HepG2 (cell line): ENCODE data around the gene RRP12. TPM values are rescaled to one million over a fixed set of nuclear protein-coding genes. Genes with fewer than 3 reads are reported as not detected.

Experiments used
- CEBPB ChIP-seq: IDR thresholded peaks from 2 replicates; pipeline ENCODE4 v1.6.1; 2011; ENCODE audit warnings: low read depth, low read length, improper control_type of control experiment, borderline replicate concordance
- CHD4 ChIP-seq: fragments of 200-600 bp; sonication (generic); IDR thresholded peaks from 2 replicates; pipeline ENCODE4 v1.7.0; 2017; ENCODE audit warnings: mild to moderate bottlenecking, low read length, borderline replicate concordance
- EED ChIP-seq: sonication (generic); formaldehyde crosslinking; IDR thresholded peaks from 2 replicates; pipeline ENCODE4 v1.5.0; 2020; ENCODE audit warnings: mild to moderate bottlenecking, missing genetic modification reagents
- HDAC6 ChIP-seq: fragments of 200-600 bp; sonication (generic); IDR thresholded peaks from 2 replicates; pipeline ENCODE4 v1.7.0; 2017; ENCODE audit warnings: mild to moderate bottlenecking, antibody characterized with exemption, low read length, low read depth
- IKZF4 ChIP-seq: sonication (generic); formaldehyde crosslinking; IDR thresholded peaks from 2 replicates; pipeline ENCODE4 v1.5.1; 2020; ENCODE audit warnings: borderline replicate concordance, mild to moderate bottlenecking, low read depth, missing genetic modification reagents; ENCODE audit errors: not compliant biosample characterization
- MLLT10 ChIP-seq: sonication (generic); formaldehyde crosslinking; IDR thresholded peaks from 2 replicates; pipeline ENCODE4 v1.4.0; 2020; ENCODE audit warnings: missing genetic modification reagents
- MYC ChIP-seq: sonication (generic); formaldehyde crosslinking; IDR thresholded peaks from 2 replicates; pipeline ENCODE4 v1.9.0; 2021; ENCODE audit warnings: missing genetic modification reagents, borderline replicate concordance
- NR2F6 ChIP-seq, 2 experiments: IDR thresholded peaks; 2 replicates each; pipeline ENCODE4 v1.6.1; 2016; ENCODE audit warnings: antibody characterized with exemption in 1 of 2, mild to moderate bottlenecking in 1 of 2
- RCOR2 ChIP-seq: IDR thresholded peaks from 2 replicates; pipeline ENCODE4 v1.6.1; 2016; ENCODE audit warnings: missing biosample characterization, missing genetic modification reagents
- RNF2 ChIP-seq: fragments of 450-650 bp; conservative IDR thresholded peaks from 2 replicates; pipeline ENCODE4 v1.6.1; 2016; ENCODE audit warnings: low read depth
- ZBTB20 ChIP-seq: sonication (generic); formaldehyde crosslinking; IDR thresholded peaks from 2 replicates; pipeline ENCODE4 v1.8.1; 2023; ENCODE audit warnings: missing genetic modification reagents, low read depth, mild to moderate bottlenecking, borderline replicate concordance
- ZBTB7B ChIP-seq: sonication (generic); formaldehyde crosslinking; IDR thresholded peaks from 2 replicates; pipeline ENCODE4 v1.4.0; 2020; ENCODE audit warnings: missing genetic modification reagents
- ZFY ChIP-seq: sonication (generic); formaldehyde crosslinking; IDR thresholded peaks from 2 replicates; pipeline ENCODE4 v1.4.0; 2020; ENCODE audit warnings: missing genetic modification reagents
- ZNF17 ChIP-seq: sonication (generic); formaldehyde crosslinking; IDR thresholded peaks from 2 replicates; pipeline ENCODE4 v1.5.0; 2020; ENCODE audit warnings: mild to moderate bottlenecking, missing genetic modification reagents
- ZNF235 ChIP-seq: sonication (generic); formaldehyde crosslinking; IDR thresholded peaks from 2 replicates; pipeline ENCODE4 v1.8.1; 2023; ENCODE audit warnings: mild to moderate bottlenecking, missing genetic modification reagents, borderline replicate concordance
- ZNF343 ChIP-seq: sonication (generic); formaldehyde crosslinking; IDR thresholded peaks from 2 replicates; pipeline ENCODE4 v1.4.0; 2020; ENCODE audit warnings: mild to moderate bottlenecking, missing genetic modification reagents
- ZNF431 ChIP-seq: sonication (generic); formaldehyde crosslinking; IDR thresholded peaks from 2 replicates; pipeline ENCODE4 v1.9.0; 2022; ENCODE audit warnings: missing genetic modification reagents, low read depth, mild to moderate bottlenecking, borderline replicate concordance
- ZSCAN9 ChIP-seq: IDR thresholded peaks from 2 replicates; pipeline ENCODE4 v1.6.1; 2016; ENCODE audit warnings: borderline replicate concordance
- polyA plus RNA-seq, 8 experiments: library from polyadenylated mRNA; depleted of rRNA in 3 of 8; stranded (reverse) in 7 of 8; unstranded in 1 of 8; fragments of >200 nt; fragmentation: Illumina TruSeq in 4 of 8; extraction: Trizol in 4 of 8; gene quantifications; 2 replicates each; pipeline versions ENCODE4 v1.2.1 to v1.2.3, GENCODE V29; 2011 to 2016; ENCODE audit warnings: low read depth in 4 of 8, missing spikeins in 1 of 8, mixed read lengths in 1 of 8; ENCODE audit not compliant: insufficient read depth in 1 of 8
- total RNA-seq, 5 experiments: library from RNA; depleted of rRNA; stranded (reverse); fragments of >200 nt; fragmentation: Illumina TruSeq; extraction: Trizol; gene quantifications; 2 replicates each; pipeline ENCODE4 v1.2.3, GENCODE V29; 2016; ENCODE audit warnings: low read depth in 1 of 5
- TF ChIP-seq, protein P1 (sequence below): sonication (generic); formaldehyde crosslinking; IDR thresholded peaks from 2 replicates; pipeline ENCODE4 v1.5.0; 2020; ENCODE audit warnings: missing genetic modification reagents
- TF ChIP-seq, protein P2 (sequence below): sonication (generic); formaldehyde crosslinking; IDR thresholded peaks from 2 replicates; pipeline ENCODE4 v1.8.1; 2022; ENCODE audit warnings: low read depth, mild to moderate bottlenecking, missing genetic modification reagents
- TF ChIP-seq, protein P3 (sequence below): sonication (generic); formaldehyde crosslinking; IDR thresholded peaks from 2 replicates; pipeline ENCODE4 v1.4.0; 2020; ENCODE audit warnings: missing genetic modification reagents
- TF ChIP-seq, protein P4 (sequence below): sonication (generic); formaldehyde crosslinking; IDR thresholded peaks from 2 replicates; pipeline ENCODE4 v1.4.0; 2020; ENCODE audit warnings: missing genetic modification reagents, mild to moderate bottlenecking, borderline replicate concordance

Gene RRP12
- total and polyA plus RNA-seq, 2 of the 13 experiments (the other 11 are each of a cell fraction or from before 2014, with no cell fraction given), result 13.2 to 39.4 TPM

DNA sequence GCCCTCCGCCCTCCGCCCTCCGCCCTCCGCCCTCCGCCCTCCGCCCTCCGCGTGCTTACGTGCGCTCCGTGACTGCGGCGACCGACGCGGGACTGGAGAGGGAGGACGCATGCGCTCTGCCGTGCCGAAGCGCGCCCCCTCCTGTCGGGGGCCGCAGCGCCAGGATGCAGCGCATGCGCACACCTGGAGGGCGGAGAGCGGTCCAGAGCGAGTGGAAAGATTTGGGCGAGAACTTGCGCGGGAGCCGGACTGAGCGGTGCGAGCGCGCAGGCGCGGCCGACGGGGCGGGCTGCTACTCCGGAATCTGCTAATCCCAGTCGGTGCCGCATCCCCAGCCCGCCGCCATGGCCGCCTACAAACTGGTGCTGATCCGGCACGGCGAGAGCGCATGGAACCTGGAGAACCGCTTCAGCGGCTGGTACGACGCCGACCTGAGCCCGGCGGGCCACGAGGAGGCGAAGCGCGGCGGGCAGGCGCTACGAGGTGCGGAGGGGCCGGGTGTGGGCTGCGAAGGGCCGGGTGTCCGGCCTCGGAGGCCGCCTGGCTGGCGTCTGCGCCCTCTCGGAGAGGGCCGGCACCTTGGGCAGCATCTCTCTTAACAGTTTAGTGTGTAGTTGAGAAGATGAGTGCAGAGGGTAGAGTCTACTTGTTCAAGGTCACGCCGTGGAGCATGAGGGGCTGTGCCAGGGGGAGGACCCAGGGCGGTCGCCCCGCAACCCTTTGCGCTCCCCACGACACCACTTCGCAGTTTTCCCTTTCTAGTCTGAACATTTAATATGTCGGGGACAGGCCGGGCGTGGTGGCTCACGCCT is 25.0 kb upstream of the RRP12 start, which contains the start of gene PGAM1 (continued):
- TF ChIP-seq ZNF17, result no peak
- no peak for TF ChIP-seq NR2F6 (IDR thresholded peaks at IDR 0.05)
- peak; percentile 62; the same call in 1 of the 2 replicates for TF ChIP-seq NR2F6 (CRISPR knock-in tag; IDR thresholded peaks at IDR 0.05)
- no peak for TF ChIP-seq ZBTB7B (CRISPR knock-in tag)
- TF ChIP-seq EED (CRISPR knock-in tag), result no peak
- TF ChIP-seq ZSCAN9, result 0 out of 2 replicates have a peak, but pooled peaks have one; percentile 26
- TF ChIP-seq, protein P1, sequence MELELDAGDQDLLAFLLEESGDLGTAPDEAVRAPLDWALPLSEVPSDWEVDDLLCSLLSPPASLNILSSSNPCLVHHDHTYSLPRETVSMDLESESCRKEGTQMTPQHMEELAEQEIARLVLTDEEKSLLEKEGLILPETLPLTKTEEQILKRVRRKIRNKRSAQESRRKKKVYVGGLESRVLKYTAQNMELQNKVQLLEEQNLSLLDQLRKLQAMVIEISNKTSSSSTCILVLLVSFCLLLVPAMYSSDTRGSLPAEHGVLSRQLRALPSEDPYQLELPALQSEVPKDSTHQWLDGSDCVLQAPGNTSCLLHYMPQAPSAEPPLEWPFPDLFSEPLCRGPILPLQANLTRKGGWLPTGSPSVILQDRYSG (CRISPR knock-in tag), result no peak
- peak; percentile 72; the same call in 1 of the 2 replicates for TF ChIP-seq MYC (CRISPR knock-in tag)
- TF ChIP-seq, protein P2, sequence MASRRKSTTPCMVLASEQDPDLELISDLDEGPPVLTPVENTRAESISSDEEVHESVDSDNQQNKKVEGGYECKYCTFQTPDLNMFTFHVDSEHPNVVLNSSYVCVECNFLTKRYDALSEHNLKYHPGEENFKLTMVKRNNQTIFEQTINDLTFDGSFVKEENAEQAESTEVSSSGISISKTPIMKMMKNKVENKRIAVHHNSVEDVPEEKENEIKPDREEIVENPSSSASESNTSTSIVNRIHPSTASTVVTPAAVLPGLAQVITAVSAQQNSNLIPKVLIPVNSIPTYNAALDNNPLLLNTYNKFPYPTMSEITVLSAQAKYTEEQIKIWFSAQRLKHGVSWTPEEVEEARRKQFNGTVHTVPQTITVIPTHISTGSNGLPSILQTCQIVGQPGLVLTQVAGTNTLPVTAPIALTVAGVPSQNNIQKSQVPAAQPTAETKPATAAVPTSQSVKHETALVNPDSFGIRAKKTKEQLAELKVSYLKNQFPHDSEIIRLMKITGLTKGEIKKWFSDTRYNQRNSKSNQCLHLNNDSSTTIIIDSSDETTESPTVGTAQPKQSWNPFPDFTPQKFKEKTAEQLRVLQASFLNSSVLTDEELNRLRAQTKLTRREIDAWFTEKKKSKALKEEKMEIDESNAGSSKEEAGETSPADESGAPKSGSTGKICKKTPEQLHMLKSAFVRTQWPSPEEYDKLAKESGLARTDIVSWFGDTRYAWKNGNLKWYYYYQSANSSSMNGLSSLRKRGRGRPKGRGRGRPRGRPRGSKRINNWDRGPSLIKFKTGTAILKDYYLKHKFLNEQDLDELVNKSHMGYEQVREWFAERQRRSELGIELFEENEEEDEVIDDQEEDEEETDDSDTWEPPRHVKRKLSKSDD (CRISPR knock-in tag), result peak; percentile 56; the same call in 1 of the 2 replicates
- TF ChIP-seq ZNF431 (CRISPR knock-in tag), result peak; percentile 82; the same call in 1 of the 2 replicates
- TF ChIP-seq, protein P3, sequence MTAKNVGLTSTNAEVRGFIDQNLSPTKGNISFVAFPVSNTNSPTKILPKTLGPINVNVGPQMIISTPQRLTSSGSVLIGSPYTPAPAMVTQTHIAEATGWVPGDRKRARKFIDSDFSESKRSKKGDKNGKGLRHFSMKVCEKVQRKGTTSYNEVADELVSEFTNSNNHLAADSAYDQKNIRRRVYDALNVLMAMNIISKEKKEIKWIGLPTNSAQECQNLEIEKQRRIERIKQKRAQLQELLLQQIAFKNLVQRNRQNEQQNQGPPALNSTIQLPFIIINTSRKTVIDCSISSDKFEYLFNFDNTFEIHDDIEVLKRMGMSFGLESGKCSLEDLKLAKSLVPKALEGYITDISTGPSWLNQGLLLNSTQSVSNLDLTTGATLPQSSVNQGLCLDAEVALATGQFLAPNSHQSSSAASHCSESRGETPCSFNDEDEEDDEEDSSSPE (CRISPR knock-in tag), result peak; percentile 87
- TF ChIP-seq RCOR2 (CRISPR knock-in tag), result 0 out of 2 replicates have a peak, but pooled peaks have one; percentile 17
- no peak for TF ChIP-seq ZNF235
- no peak for TF ChIP-seq MLLT10
- no peak for TF ChIP-seq ZNF343 (CRISPR knock-in tag)
- no peak for TF ChIP-seq ZBTB20 (CRISPR knock-in tag)
- TF ChIP-seq CEBPB, result no peak
- no peak for TF ChIP-seq RNF2
- peak; percentile 40 for TF ChIP-seq IKZF4 (CRISPR knock-in tag)
- peak; percentile 75 for TF ChIP-seq ZFY
- TF ChIP-seq, protein P4, sequence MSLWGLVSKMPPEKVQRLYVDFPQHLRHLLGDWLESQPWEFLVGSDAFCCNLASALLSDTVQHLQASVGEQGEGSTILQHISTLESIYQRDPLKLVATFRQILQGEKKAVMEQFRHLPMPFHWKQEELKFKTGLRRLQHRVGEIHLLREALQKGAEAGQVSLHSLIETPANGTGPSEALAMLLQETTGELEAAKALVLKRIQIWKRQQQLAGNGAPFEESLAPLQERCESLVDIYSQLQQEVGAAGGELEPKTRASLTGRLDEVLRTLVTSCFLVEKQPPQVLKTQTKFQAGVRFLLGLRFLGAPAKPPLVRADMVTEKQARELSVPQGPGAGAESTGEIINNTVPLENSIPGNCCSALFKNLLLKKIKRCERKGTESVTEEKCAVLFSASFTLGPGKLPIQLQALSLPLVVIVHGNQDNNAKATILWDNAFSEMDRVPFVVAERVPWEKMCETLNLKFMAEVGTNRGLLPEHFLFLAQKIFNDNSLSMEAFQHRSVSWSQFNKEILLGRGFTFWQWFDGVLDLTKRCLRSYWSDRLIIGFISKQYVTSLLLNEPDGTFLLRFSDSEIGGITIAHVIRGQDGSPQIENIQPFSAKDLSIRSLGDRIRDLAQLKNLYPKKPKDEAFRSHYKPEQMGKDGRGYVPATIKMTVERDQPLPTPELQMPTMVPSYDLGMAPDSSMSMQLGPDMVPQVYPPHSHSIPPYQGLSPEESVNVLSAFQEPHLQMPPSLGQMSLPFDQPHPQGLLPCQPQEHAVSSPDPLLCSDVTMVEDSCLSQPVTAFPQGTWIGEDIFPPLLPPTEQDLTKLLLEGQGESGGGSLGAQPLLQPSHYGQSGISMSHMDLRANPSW (CRISPR knock-in tag), result no peak
- no peak for TF ChIP-seq CHD4
- no peak for TF ChIP-seq HDAC6
